Measurements from ENCODE around the gene BSN. TPM values are rescaled to one million over a fixed set of nuclear protein-coding genes. Genes with fewer than 3 reads are reported as not detected.
"Not testable (repeated sequence)": the region's sequence is repeated elsewhere in the genome, so short reads cannot be mapped to it uniquely, and the experiment has no call there.

Gene BSN
- total and polyA plus RNA-seq, 12 donors, result 0.06 to 1.4 (median 0.62) TPM

- no peaks in the 10 kb centered on the region for H3K36me3 ChIP-seq
- no peak for DNase-seq
- H3K9me3 ChIP-seq, result no peaks in the 10 kb centered on the region
- no peak for ATAC-seq
- H3K27me3 ChIP-seq, result no peaks in the 10 kb centered on the region
- H3K4me1 ChIP-seq, result no peaks in the 10 kb centered on the region
- TF ChIP-seq CTCF (IDR thresholded peaks at IDR 0.05), result no peak
- H3K27ac ChIP-seq, result no peak overlapping the region
- intact Hi-C loops (cut with DNase I), result no loop called here
- no peak overlapping the region for H3K4me3 ChIP-seq
Measured at GRCh38 chr3:49568965-49569364, 14.7 kb downstream of the BSN start.

- DNase-seq, result no peak
- Histone ChIP-seq H3K27ac (no peak overlapping the region), H3K9me3 (no peaks in the 10 kb centered on the region), H3K4me3 (no peak overlapping the region), H3K27me3 (no peaks in the 10 kb centered on the region), H3K36me3 (no peaks in the 10 kb centered on the region), H3K4me1 (no peaks in the 10 kb centered on the region)
- intact Hi-C loops (cut with DNase I), result no loop called here
- no peak for ATAC-seq
- WGBS, 2 donors, result 68 to 73% methylated on average over 6 of the region's 6 CpGs
- TF ChIP-seq CTCF (IDR thresholded peaks at IDR 0.05), result no peak
Measured at GRCh38 chr3:49570028-49570654, 15.9 kb downstream of the BSN start.

- H3K27me3 ChIP-seq, result no peaks in the 10 kb centered on the region
- intact Hi-C loops (cut with DNase I), result no loop called here
- peaks cover 0 to 11% (median 0%) of the 10 kb centered on the region in 11 donors for H3K9me3 ChIP-seq
- H3K36me3 ChIP-seq, result no peaks in the 10 kb centered on the region
- ATAC-seq, result no peak
- H3K4me3 ChIP-seq, result no peak overlapping the region
- no peak overlapping the region for H3K27ac ChIP-seq
- DNase-seq, result no peak
- TF ChIP-seq CTCF (IDR thresholded peaks at IDR 0.05), result no peak
- no peaks in the 10 kb centered on the region for H3K4me1 ChIP-seq
Measured at GRCh38 chr3:49582177-49582576, 27.9 kb downstream of the BSN start.

- H3K9me3 ChIP-seq, result peaks cover 0 to 11% (median 0%) of the 10 kb centered on the region in 11 donors
- H3K27ac ChIP-seq; H3K36me3 ChIP-seq; H3K4me1 ChIP-seq; intact Hi-C loops (cut with DNase I); H3K4me3 ChIP-seq; ATAC-seq; DNase-seq; H3K27me3 ChIP-seq: not testable (repeated sequence)
- WGBS, 2 donors, result 87 to 90% methylated on average over 20 of the region's 20 CpGs
Measured at GRCh38 chr3:49585261-49585755, 31.0 kb downstream of the BSN start.

GRCh38 chr3:49591615-49592014 lies 37.3 kb downstream of the BSN start:
- H3K27me3 ChIP-seq, result no peaks in the 10 kb centered on the region
- WGBS, 2 donors, result 82 to 89% methylated on average over 3 of the region's 3 CpGs
- H3K4me1 ChIP-seq, result no peaks in the 10 kb centered on the region
- peaks cover 0 to 7% (median 0%) of the 10 kb centered on the region in 11 donors for H3K9me3 ChIP-seq
- no peak for DNase-seq
- H3K4me3 ChIP-seq, result no peak overlapping the region
- H3K27ac ChIP-seq, result no peak overlapping the region
- no peak for ATAC-seq
- no peak for TF ChIP-seq CTCF (IDR thresholded peaks at IDR 0.05)
- H3K36me3 ChIP-seq, result no peaks in the 10 kb centered on the region
- intact Hi-C loops (cut with DNase I), result no loop called here

Measured in heart right ventricle (tissue), 16 donors.